Panc1 (cell line): ENCODE measurements around the gene DNAL1. TPM values are rescaled to one million over a fixed set of nuclear protein-coding genes. Genes with fewer than 3 reads are reported as not detected.

Source experiments
- ATAC-seq: fragments of 200-7000 bp; cut with Tn5 transposase; 2 replicates; pipeline ENCODE4 v1.9.1; 2020; ENCODE audit warnings: mild to moderate bottlenecking, moderate library complexity
- BruUV-seq: library from RNA; stranded (reverse); fragments of 400-500 nt; replicated peaks from 2 replicates; lab custom pipeline; 2021; lab: Mats Ljungman, UMichigan
- CTCF ChIA-PET: fragments of 300-600 bp; sonication (Branson Sonifier 250); formaldehyde crosslinking; loops from one replicate; lab custom pipeline; 2022; ENCODE audit warnings: antibody characterized with exemption; lab: Charles Lee
- POLR2A ChIA-PET: fragments of 300-600 bp; sonication (Branson Sonifier 250); formaldehyde crosslinking; loops from one replicate; lab custom pipeline; 2022; ENCODE audit warnings: antibody characterized with exemption; lab: Charles Lee
- DNase-seq: peaks from one replicate; pipeline ENCODE4 v3.0.0-alpha.2; 2010; ENCODE audit warnings: low read depth, low spot score
- H3K27ac ChIP-seq: 2 replicates; pipeline ENCODE4 v1.5.1; 2011; ENCODE audit warnings: mild to moderate bottlenecking, low read length, inconsistent platforms
- H3K27me3 ChIP-seq: fragments of 200-500 bp; sonication (Bioruptor generic); 2 replicates; pipeline ENCODE4 v1.6.0; 2014; ENCODE audit warnings: low read length, inconsistent platforms; ENCODE audit not compliant: control insufficient read depth, insufficient read depth
- H3K36me3 ChIP-seq: fragments of 200-500 bp; sonication (Bioruptor generic); 2 replicates; pipeline ENCODE4 v1.5.1; 2014; ENCODE audit warnings: inconsistent platforms, mild to moderate bottlenecking, low read length, moderate library complexity; ENCODE audit not compliant: control insufficient read depth, insufficient read depth
- H3K4me1 ChIP-seq: 2 replicates; pipeline ENCODE4 v1.5.1; 2011; ENCODE audit warnings: inconsistent platforms, mild to moderate bottlenecking, low read length, moderate library complexity; ENCODE audit not compliant: control insufficient read depth, insufficient read depth
- H3K4me3 ChIP-seq, 2 experiments: 2 replicates each; pipeline ENCODE4 v1.5.1; 2011 to 2012; ENCODE audit warnings: low read depth in 2 of 2, low read length in 2 of 2, mild to moderate bottlenecking in 2 of 2, inconsistent platforms in 1 of 2, moderate library complexity in 1 of 2
- H3K9me3 ChIP-seq: fragments of 200-500 bp; sonication (Bioruptor generic); 2 replicates; pipeline ENCODE4 v1.5.1; 2014; ENCODE audit warnings: low read depth, mild to moderate bottlenecking, inconsistent platforms, low read length, moderate library complexity; ENCODE audit not compliant: control insufficient read depth, insufficient read depth
- CTCF ChIP-seq: fragments of 450-650 bp; IDR thresholded peaks from 2 replicates; pipeline ENCODE4 v1.5.1; 2017; ENCODE audit warnings: mild to moderate bottlenecking
- POLR2AphosphoS5 ChIP-seq: IDR thresholded peaks from 2 replicates; pipeline ENCODE4 v1.6.1; 2012; ENCODE audit warnings: mild to moderate bottlenecking, low read depth, low read length, moderate library complexity
- REST ChIP-seq, 2 experiments: IDR thresholded peaks; 2 replicates each; pipeline ENCODE4 v1.6.1; 2011 to 2012; ENCODE audit warnings: low read depth in 2 of 2, control low read depth in 1 of 2, low read length in 1 of 2, mild to moderate bottlenecking in 1 of 2, moderate library complexity in 1 of 2; ENCODE audit not compliant: insufficient read depth in 1 of 2
- SIN3A ChIP-seq: IDR thresholded peaks from 2 replicates; pipeline ENCODE4 v1.6.1; 2012; ENCODE audit warnings: low read depth, mild to moderate bottlenecking, low read length, moderate library complexity, borderline replicate concordance; ENCODE audit not compliant: insufficient read depth
- TCF7L2 ChIP-seq: IDR thresholded peaks from 2 replicates; pipeline ENCODE4 v1.6.1; 2011; ENCODE audit warnings: mild to moderate bottlenecking, low read depth, low read length, inconsistent platforms
- in situ Hi-C: cut with HindIII; loops from 2 replicates; pipeline ENCODE4 v1.10.0; 2016; ENCODE audit warnings: low sequenced_read_pairs, low pct_unique_long_range_greater_than_20kb
- intact Hi-C: fragments of 100-400 bp; cut with micrococcal nuclease; formaldehyde crosslinking; loops from one replicate; pipeline ENCODE4 v1.10.0; 2022; ENCODE audit not compliant: unreplicated experiment
- total RNA-seq: library from RNA; stranded (reverse); gene quantifications from one replicate; pipeline ENCODE4 v1.2.1, GENCODE V29; 2021; ENCODE audit not compliant: unreplicated experiment

The DNAL1 gene
- total RNA-seq, 1 experiment from 2014 or later, result 15.2 TPM

DNA sequence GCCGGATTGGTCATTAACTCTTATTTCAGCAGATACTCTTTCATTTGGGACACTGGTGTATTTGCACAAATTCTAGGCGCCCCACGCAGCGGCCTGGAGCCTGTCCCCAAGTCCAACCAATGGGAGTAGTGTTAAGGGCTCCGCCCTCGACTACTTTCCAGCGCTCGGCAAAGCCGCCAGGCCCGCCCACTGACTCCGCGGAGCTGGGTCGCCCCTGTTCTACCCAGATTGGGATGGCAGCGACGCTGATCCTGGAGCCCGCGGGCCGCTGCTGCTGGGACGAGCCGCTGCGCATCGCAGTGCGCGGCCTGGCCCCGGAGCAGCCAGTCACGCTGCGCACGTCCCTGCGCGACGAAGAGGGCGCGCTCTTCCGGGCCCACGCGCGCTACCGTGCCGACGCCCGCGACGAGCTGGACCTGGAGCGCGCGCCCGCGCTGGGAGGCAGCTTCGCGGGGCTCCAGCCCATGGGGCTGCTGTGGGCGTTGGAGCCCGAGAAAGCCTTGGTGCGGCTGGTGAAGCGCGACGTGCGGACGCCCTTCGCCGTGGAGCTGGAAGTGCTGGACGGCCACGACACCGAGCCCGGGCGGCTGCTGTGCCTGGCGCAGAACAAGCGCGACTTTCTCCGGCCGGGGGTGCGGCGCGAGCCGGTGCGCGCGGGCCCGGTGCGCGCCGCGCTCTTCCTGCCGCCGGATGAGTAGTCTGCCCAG lies 32.3 kb upstream of the DNAL1 start, which contains the start of gene ACOT6:
TSS of gene ACOT6 (plus strand) at position 179 of the 707 bp plus-strand sequence. CDS start at position 234, 55 bp downstream.
- POLR2A ChIA-PET, result interaction anchor here (0.6 to 0.7 kb wide), 2 partner anchors 121 to 235 kb away, joined by 3 read pairs; no protein-coding TSS in a partner anchor
- CTCF ChIA-PET, result no interaction called here
- DNase-seq (no peak), ATAC-seq (peak; percentile 97)
- BruUV-seq, result no TSS peak
- H3K9me3 ChIP-seq, result no peaks in the 10 kb centered on the region
- in situ Hi-C loops (no loop called here), intact Hi-C loops (no loop called here)
- no peaks in the 10 kb centered on the region for H3K36me3 ChIP-seq
- TF ChIP-seq POLR2AphosphoS5 (no peak), SIN3A (no peak), CTCF (no peak), TCF7L2 (no peak), REST (IDR thresholded peaks at IDR 0.05; ENCODE audit: insufficient read depth in 1 of 2, low read depth in 2 of 2, low read length in 1 of 2) (no peak)
- no peaks in the 10 kb centered on the region for H3K27me3 ChIP-seq
- 0 out of 2 replicates have a peak, but pooled peaks cover 2% of the 10 kb centered on the region for H3K4me1 ChIP-seq
- 0 out of 2 replicates have a peak within 1 kb of the TSS, but pooled peaks have one; percentile 7 for H3K27ac ChIP-seq
- peak within 1 kb of the TSS; percentile 61 for H3K4me3 ChIP-seq

- no peaks in the 10 kb centered on the region for H3K36me3 ChIP-seq
- 0 out of 2 replicates have a peak, but pooled peaks cover 2% of the 10 kb centered on the region for H3K4me1 ChIP-seq
- DNase-seq (no peak), ATAC-seq (peak; percentile 72)
- intact Hi-C loops (no loop called here), in situ Hi-C loops (no loop called here)
- no TSS peak for BruUV-seq
- ChIA-PET POLR2A (interaction anchor here (0.6 to 0.7 kb wide), 2 partner anchors 122 to 234 kb away, joined by 3 read pairs; no protein-coding TSS in a partner anchor), CTCF (interaction anchor here (0.7 kb wide), 1 partner anchor 22 kb away, joined by 3 read pairs; no protein-coding TSS in a partner anchor)
- peak overlapping the region; percentile 61 for H3K4me3 ChIP-seq
- 0 out of 2 replicates have a peak overlapping the region, but pooled peaks have one; percentile 7 for H3K27ac ChIP-seq
- no peaks in the 10 kb centered on the region for H3K27me3 ChIP-seq
- TF ChIP-seq POLR2AphosphoS5 (no peak), REST (IDR thresholded peaks at IDR 0.05; ENCODE audit: insufficient read depth in 1 of 2, low read depth in 2 of 2, low read length in 1 of 2) (no peak), TCF7L2 (no peak), CTCF (no peak), SIN3A (no peak)
- no peaks in the 10 kb centered on the region for H3K9me3 ChIP-seq
These were observed 31.8 kb upstream of the DNAL1 start for GRCh38 chr14:73613046-73613383.
